Upper lobe of left lung (tissue), 6 donors: Measurements from ENCODE around the gene FHOD1. TPM values are rescaled to one million over a fixed set of nuclear protein-coding genes. Genes with fewer than 3 reads are reported as not detected.

Experiments used
- ATAC-seq, 2 donors: fragments of 200-7000 bp; cut with Tn5 transposase; one replicate each; pipeline ENCODE4 v1.9.1; 2022; ENCODE audit warnings: mild to moderate bottlenecking in 2 of 2, moderate library complexity in 2 of 2; ENCODE audit not compliant: low FRiP score in 2 of 2
- DNase-seq, 2 donors: peaks; one replicate each; pipeline ENCODE4 v3.0.0-alpha.2; 2019 to 2020
- H3K27ac ChIP-seq, 4 donors: fragments of 200-600 bp; sonication (generic); one replicate each; pipeline ENCODE4 v1.5.1; 2016 to 2019
- H3K27me3 ChIP-seq, 4 donors: fragments of 200-600 bp; sonication (generic); one replicate each; pipeline ENCODE4 v1.5.1; 2017 to 2019
- H3K36me3 ChIP-seq, 4 donors: fragments of 200-600 bp; sonication (generic); one replicate each; pipeline ENCODE4 v1.5.1; 2016 to 2019
- H3K4me1 ChIP-seq, 4 donors: fragments of 200-600 bp; sonication (generic); one replicate each; pipeline ENCODE4 v1.5.1; 2018 to 2019
- H3K4me3 ChIP-seq, 4 donors: fragments of 200-600 bp; sonication (generic); one replicate each; pipeline ENCODE4 v1.5.1; 2017 to 2019; ENCODE audit warnings: mild to moderate bottlenecking in 2 of 4, moderate library complexity in 1 of 4
- H3K9me3 ChIP-seq, 4 donors: fragments of 200-600 bp; sonication (generic); one replicate each; pipeline ENCODE4 v1.5.1; 2018 to 2019
- CTCF ChIP-seq, 6 experiments: fragments of 450-650 bp in 4 of 6; fragments of 200-600 bp in 2 of 6; sonication (generic) in 2 of 6; IDR thresholded peaks; one replicate each; pipeline ENCODE4 v1.5.1; 2016 to 2019; ENCODE audit warnings: antibody characterized with exemption in 6 of 6
- EP300 ChIP-seq, 4 donors: sonication (generic); formaldehyde crosslinking; IDR thresholded peaks; one replicate each; pipeline ENCODE4 v1.5.1; 2017; ENCODE audit warnings: antibody characterized with exemption in 4 of 4, control low read depth in 2 of 4
- POLR2A ChIP-seq, 4 donors: fragments of 450-650 bp; IDR thresholded peaks; one replicate each; pipeline ENCODE4 v1.5.1; 2016 to 2017; ENCODE audit warnings: antibody characterized with exemption in 4 of 4, mild to moderate bottlenecking in 2 of 4
- POLR2AphosphoS5 ChIP-seq, 2 donors: sonication (generic); formaldehyde crosslinking; IDR thresholded peaks; one replicate each; pipeline ENCODE4 v1.5.1; 2017; ENCODE audit warnings: antibody characterized with exemption in 2 of 2
- WGBS, 2 donors: methylation state at CpG; one replicate each; pipeline ENCODE4 v1.1.5; 2017 to 2018; 5-methylcytosine and 5-hydroxymethylcytosine counted together
- total RNA-seq, 6 donors: library from RNA; depleted of rRNA in 4 of 6; stranded (reverse); fragments of >200 nt in 4 of 6; gene quantifications; one replicate each; pipeline versions ENCODE4 v1.1.0 to v1.2.1, GENCODE V29; 2016 to 2021
- donor health status: DM: no; HTN: no; CAD: no; lungs with moderate emphysema.
- donor health status: DM: no; HTN: yes; CAD: no; lungs with severe emphysema.

Gene FHOD1
- total RNA-seq, 6 donors from 2014 or later: 26.0 to 310 (median 91.0) TPM

GRCh38 chr16:67283039-67283825 lies 36.0 kb upstream of the FHOD1 start:
- WGBS, 2 donors: 85 to 86% methylated on average over 7 of the region's 7 CpGs

GRCh38 chr16:67282447-67282805 lies 35.1 kb upstream of the FHOD1 start:
- no peak overlapping the region for H3K4me3 ChIP-seq
- no peaks in the 10 kb centered on the region for H3K9me3 ChIP-seq
- H3K4me1 ChIP-seq: peaks cover 19 to 23% (median 21%) of the 10 kb centered on the region in 4 donors
- 93 to 97% methylated on average over 7 to 10 of the region's 10 CpGs for WGBS, 2 donors
- no peaks in the 10 kb centered on the region for H3K27me3 ChIP-seq
- TF ChIP-seq CTCF (IDR thresholded peaks at IDR 0.05) (no peak), EP300 (IDR thresholded peaks at IDR 0.05) (no peak), POLR2A (IDR thresholded peaks at IDR 0.05) (no peak), POLR2AphosphoS5 (IDR thresholded peaks at IDR 0.05) (no peak)
- DNase-seq: no peak
- H3K27ac ChIP-seq: no peak overlapping the region
- ATAC-seq: no peak
- H3K36me3 ChIP-seq: no peaks in the 10 kb centered on the region

More at GRCh38 chr16:67283039-67283825, 36.0 kb upstream of the FHOD1 start:
- DNase-seq: no peak
- H3K27me3 ChIP-seq: no peaks in the 10 kb centered on the region
- no peak overlapping the region for H3K4me3 ChIP-seq
- H3K9me3 ChIP-seq: no peaks in the 10 kb centered on the region
- H3K4me1 ChIP-seq: peaks cover 11 to 15% (median 13%) of the 10 kb centered on the region in 4 donors
- no peaks in the 10 kb centered on the region for H3K36me3 ChIP-seq
- H3K27ac ChIP-seq: no peak overlapping the region
- TF ChIP-seq EP300 (IDR thresholded peaks at IDR 0.05): no peak
- TF ChIP-seq POLR2AphosphoS5 (IDR thresholded peaks at IDR 0.05): no peak
- TF ChIP-seq CTCF (IDR thresholded peaks at IDR 0.05): no peak
- no peak for TF ChIP-seq POLR2A (IDR thresholded peaks at IDR 0.05)
- no peak for ATAC-seq

- Histone ChIP-seq H3K9me3 (no peaks in the 10 kb centered on the region), H3K4me3 (no peak overlapping the region), H3K27ac (no peak overlapping the region), H3K27me3 (no peaks in the 10 kb centered on the region), H3K4me1 (peaks cover 20 to 25% (median 23%) of the 10 kb centered on the region in 4 donors), H3K36me3 (no peaks in the 10 kb centered on the region)
- TF ChIP-seq EP300 (IDR thresholded peaks at IDR 0.05): no peak
- TF ChIP-seq CTCF (IDR thresholded peaks at IDR 0.05): no peak
- no peak for TF ChIP-seq POLR2A (IDR thresholded peaks at IDR 0.05)
- no peak for TF ChIP-seq POLR2AphosphoS5 (IDR thresholded peaks at IDR 0.05)
- DNase-seq: no peak
- WGBS, 2 donors: 89 to 100% methylated on average over 3 to 8 of the region's 14 CpGs
- no peak for ATAC-seq
Measured at GRCh38 chr16:67281536-67282446, 34.5 kb upstream of the FHOD1 start.

GRCh38 chr16:67280090-67281015 lies 33.1 kb upstream of the FHOD1 start:
- Histone ChIP-seq H3K9me3 (no peaks in the 10 kb centered on the region), H3K4me1 (peaks cover 20 to 25% (median 23%) of the 10 kb centered on the region in 4 donors), H3K36me3 (peaks cover 0 to 7% (median 0%) of the 10 kb centered on the region in 4 donors), H3K27me3 (no peaks in the 10 kb centered on the region), H3K27ac (peak overlapping the region in 1 of 4 donors; percentile 79), H3K4me3 (peak overlapping the region in 3 of 4 donors; percentile 58 to 74 (median 58))
- no peak for ATAC-seq
- DNase-seq: no peak
- TF ChIP-seq POLR2AphosphoS5 (IDR thresholded peaks at IDR 0.05) (no peak), EP300 (IDR thresholded peaks at IDR 0.05) (no peak), POLR2A (IDR thresholded peaks at IDR 0.05) (no peak), CTCF (IDR thresholded peaks at IDR 0.05) (no peak)
- WGBS, 2 donors: 91 to 93% methylated on average over 6 to 15 of the region's 15 CpGs
